GM19324 (cell line): ENCODE data around the gene TNFRSF1A.

Source experiments
- ATAC-seq: cut with Tn5 transposase; IDR thresholded peaks from one replicate; pipeline ENCODE4 v1.9.1; 2021; ENCODE audit warnings: mild to moderate bottlenecking, moderate library complexity; ENCODE audit not compliant: unreplicated experiment, low FRiP score

Gene TNFRSF1A

DNA sequence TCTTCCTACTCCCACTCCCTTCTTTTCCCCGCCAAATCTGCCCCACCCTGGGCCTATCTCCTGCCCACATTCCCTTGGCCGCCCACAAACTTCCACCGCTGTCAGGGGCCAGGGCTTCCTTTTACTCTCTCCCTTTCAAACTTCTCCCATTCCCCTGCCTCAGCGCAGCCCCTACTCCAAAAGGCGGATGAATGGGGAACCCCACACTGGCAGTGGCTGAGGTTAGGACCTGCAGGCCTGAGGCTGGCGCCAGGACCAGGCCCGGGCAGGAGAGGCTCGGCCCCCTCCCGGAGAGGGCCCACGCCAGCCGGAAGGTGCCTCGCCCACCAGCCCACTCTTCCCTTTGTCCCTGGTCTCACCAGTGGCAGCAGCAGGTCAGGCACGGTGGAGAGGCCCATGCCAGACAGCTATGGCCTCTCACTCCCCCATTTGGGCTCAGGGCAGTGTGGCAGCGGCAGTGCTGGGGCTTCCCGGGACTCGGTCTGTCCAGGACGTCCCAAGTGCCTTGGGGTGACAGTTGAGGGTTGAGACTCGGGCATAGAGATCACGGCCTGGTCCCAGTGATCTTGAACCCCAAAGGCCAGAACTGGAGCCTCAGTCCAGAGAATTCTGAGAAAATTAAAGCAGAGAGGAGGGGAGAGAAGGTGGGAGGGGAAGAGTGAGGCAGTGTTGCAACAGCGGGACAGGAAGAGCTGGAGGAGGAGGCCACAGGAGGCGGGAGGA, at the start of gene TNFRSF1A:
Gene TNFRSF1A (minus strand): TSS at position 660 of the 723 bp plus-strand sequence. CDS start 262 bp downstream, at position 398.
- no peak for ATAC-seq

DNA sequence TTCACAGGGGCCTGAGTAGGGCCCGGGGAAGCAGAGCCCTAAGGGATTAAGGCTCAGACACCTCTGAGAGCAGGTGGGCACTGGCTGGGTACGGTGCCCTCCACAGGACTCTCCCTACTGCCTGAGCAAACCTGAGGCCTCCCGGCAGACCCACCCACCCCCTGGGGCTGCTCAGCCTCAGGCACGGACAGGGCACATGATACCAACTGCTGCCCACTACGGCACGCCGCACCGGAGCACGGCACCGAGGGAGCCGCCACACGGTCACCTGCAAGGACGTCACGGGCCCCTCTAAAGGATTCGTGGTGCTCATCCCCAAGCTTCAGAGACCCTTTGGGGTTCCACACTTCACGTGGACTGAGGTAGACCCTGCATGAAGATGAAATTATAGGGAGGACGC, 49.1 kb upstream of the TNFRSF1A start:
- ATAC-seq, result no peak

DNA sequence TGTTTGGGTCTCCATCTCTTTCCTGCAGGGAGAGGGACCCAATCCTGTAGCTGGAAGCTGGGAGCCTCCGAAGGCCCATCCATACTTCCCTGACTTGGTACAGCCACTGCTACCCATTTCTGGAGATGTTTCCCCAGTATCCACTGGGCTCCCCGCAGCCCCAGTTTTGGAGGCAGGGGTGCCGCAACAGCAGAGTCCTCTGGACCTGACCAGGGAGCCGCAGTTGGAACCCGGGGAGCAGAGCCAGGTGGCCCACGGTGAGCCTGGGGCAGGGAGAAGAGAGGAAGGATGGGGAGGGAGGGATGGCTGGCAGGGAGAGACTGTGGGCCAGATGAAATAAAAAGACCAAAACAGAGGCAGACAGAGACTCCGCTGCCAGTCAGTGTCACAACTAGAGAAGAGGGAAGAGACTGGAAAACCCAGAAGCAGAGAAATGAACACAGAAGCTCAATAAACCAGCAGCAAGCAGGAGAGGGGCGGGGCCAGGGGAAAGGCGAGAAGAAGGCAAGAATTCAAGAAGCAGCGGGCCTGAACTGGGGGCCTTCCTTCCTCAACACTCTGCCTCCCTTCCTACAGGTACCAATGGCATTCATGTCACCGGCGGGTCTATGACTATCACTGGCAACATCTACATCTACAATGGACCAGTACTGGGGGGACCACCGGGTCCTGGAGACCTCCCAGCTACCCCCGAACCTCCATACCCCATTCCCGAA, 48.4 kb upstream of the TNFRSF1A start:
- no peak for ATAC-seq

DNA sequence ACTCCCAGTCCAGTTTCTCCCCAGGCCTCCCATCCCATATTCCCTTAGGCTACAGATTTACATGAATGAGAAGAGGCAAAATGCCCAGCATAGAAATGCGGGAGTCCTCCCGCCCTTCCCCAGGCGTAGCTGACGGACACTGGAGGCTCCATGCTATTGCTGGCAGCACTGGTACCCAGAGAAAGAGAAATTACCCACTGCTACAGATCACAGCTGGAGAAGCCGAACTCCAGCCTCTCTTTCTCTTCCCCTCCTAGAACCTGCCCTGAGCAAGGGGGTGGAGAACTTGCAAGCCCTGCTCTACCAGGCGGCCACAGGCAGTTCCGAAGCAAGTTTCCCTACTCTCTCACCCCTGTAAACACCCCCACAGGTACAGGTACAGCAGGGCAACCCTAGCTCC, 45.7 kb upstream of the TNFRSF1A start:
- no peak for ATAC-seq

DNA sequence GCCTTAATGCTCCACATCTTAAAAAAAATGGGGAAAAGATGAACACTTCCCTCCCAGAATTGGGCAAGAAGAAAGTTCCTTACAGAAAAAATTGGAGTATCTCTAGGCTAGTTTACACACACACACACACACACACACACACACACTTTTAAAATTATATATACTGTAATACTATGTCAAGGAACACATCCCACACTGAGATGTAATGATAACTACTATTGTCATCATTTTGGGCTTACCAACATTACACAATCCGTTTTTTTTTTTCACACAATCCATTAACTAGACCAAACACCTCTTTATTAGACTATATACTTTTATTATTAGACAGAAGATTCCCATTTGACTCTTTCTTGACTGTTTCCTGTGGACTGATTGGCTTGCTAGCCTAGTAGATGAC, 44.6 kb upstream of the TNFRSF1A start:
- ATAC-seq, result no peak

DNA sequence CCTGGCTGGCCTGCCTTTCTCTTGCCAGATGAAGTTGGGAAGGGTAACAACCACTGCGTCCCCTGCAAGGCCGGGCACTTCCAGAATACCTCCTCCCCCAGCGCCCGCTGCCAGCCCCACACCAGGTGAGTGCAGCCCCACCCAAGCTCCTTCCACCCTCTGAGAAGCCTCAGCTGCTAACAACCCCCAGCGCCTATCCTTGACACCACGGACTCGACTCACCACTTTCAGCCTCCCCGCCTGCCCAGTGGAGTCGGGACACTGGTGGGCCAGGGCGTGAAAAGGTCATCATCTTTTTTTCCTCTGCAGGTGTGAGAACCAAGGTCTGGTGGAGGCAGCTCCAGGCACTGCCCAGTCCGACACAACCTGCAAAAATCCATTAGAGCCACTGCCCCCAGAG, 44.2 kb upstream of the TNFRSF1A start:
- no peak for ATAC-seq

DNA sequence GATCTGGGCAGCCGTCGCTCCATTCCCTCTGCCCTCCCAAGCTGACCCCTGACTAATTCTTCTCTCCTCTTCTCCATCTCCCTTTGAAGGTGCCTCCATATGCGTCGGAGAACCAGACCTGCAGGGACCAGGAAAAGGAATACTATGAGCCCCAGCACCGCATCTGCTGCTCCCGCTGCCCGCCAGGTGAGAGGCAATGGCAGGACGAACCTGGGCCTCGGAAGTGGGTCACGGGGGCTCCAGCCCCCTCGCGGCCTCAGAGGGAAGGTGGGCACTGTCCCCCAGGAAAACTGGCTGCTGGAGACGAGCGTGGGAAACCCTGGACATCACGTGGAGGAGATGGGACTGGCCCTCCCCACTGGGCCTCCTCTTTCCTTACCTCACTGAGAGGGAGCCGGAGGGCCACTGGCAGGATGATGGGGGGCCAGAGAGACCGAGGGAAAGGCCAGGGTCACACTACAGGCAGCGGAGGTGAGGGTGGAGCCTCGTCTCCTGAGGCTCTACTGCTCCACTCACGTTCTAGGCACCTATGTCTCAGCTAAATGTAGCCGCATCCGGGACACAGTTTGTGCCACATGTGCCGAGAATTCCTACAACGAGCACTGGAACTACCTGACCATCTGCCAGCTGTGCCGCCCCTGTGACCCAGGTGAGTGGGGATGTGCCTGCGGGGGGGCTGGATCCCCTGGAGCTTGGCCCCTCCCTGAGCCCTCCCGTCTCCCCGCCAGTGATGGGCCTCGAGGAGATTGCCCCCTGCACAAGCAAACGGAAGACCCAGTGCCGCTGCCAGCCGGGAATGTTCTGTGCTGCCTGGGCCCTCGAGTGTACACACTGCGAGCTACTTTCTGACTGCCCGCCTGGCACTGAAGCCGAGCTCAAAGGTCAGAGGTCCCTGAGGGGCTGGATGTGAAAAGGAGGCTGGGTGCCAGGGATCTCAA, 42.9 kb upstream of the TNFRSF1A start:
- ATAC-seq, result no peak

DNA sequence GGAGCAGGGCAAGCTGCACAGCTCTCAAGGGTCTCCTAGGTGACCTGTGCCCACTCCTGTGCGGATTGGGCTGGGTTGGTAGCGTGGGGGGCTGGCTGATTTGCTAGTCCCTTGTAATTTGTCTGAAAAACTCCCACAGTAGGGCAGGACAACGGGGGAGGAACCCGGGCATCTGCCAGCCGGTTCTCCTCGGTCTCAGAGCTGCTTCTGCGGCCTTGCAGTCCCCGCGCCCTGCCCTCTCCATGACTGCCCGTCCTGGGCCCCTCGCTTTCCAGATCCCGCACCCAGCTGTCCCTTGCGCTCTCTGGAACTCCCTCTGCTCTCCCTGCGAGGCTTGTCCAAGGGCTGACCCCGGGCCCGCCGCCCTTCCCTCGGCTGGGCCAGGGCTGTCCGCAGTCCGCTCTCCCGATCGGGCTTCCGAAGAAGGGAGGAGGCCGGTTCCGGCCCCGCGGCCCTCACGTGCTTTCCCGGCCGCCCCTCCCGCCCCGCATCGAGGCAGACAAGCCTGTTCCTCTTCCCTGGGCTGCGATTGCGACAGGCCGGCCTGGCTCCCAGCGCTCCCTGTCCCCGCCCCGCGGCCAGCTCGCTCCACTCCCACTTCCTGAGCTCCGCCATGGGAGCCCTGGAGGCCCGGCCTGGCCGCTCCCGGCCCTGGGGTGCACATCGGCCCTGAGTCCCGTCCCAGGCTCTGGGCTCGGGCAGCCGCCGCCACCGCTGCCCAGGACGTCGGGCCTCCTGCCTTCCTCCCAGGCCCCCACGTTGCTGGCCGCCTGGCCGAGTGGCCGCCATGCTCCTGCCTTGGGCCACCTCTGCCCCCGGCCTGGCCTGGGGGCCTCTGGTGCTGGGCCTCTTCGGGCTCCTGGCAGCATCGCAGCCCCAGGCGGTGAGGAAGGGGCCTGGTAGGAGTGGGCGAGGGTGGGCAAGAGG, 42.0 kb upstream of the TNFRSF1A start, which contains the start of gene LTBR:
Gene LTBR (plus strand): TSS at position 591 of the 927 bp plus-strand sequence. CDS start 197 bp downstream, at position 788.
- no peak for ATAC-seq

DNA sequence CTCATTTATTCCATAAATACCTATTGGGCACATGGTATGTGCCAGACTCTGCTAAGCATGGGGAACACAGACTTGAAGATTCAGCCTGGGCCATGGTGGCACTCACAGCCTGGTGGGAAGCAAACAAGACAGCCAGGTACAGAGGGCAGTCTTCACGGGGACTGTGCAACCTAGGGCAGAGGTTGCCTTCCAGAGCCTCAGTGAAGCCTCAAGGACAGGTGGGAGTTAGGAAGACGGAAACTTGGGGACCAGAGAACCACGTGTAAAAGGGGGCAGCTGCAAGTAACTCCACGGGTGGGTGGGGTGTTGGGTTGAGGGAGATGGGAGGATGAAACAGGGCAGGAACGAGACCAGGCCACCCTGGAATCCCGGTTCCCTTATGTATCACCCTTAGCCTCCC, 41.1 kb upstream of the TNFRSF1A start:
- ATAC-seq, result no peak

DNA sequence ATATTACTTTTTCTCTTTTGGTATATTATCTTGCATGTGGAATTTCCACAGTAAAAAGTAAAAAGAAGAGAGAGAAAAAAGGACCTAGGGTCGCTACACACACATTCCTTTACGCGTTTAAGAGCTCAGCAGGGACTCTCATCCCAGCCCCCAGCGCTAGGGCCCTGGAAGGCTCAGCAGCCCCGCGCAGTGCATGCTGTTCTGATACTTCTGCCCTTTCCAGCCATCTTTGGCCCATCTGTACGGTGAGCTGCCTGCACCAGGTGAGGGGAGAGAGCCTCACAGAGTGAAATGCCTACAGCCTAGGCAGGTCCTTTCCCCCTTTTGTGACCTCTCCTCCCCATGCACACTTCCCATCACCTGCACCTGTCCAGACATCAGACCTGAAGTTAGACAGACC, 40.5 kb upstream of the TNFRSF1A start:
- ATAC-seq, result no peak

DNA sequence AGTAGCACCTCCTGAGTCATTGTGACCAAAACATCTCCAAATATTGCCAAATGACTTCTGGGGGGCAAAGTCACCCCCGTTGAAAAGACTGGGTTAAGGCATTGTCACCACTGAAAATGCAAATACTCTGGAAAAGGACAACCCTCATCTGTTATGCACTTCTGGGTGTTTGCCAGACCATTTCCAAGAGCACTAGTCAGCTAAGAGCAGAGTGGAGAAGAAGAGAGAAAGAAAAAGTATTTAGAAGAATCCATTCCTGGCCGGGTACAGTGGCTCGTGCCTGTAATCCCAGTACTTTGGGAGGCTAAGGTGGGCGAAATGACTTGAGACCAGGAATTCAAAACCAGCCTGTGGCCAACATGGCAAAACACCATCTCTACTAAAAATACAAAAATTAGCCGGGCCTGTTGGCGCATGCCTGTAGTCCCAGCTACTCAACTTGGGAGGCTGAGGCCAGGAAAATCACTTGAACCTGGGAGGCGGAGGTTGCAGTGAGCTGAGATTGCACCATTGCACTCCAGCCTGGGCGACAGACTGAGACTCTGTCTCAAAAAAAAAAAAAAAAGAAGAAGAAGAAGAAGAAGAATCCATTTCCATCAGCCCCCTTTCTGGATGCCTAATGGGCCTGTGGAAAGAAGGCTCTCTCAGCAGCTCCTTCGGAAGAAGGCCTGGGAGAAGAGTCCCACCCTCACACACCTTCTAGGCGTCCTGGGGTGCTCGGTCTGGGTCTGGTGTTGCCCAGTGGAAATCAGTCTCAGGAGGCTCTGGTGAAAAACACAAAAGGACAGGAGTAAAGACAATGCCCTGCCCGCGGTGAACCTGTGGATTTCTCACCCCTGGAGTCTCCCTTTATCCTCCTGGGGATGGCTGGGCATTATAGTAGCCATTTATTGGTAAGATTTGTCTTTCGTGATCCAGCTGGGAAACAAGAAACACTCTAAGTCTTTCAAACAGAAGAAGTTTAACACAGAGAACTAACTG, 38.6 kb upstream of the TNFRSF1A start:
- no peak for ATAC-seq

DNA sequence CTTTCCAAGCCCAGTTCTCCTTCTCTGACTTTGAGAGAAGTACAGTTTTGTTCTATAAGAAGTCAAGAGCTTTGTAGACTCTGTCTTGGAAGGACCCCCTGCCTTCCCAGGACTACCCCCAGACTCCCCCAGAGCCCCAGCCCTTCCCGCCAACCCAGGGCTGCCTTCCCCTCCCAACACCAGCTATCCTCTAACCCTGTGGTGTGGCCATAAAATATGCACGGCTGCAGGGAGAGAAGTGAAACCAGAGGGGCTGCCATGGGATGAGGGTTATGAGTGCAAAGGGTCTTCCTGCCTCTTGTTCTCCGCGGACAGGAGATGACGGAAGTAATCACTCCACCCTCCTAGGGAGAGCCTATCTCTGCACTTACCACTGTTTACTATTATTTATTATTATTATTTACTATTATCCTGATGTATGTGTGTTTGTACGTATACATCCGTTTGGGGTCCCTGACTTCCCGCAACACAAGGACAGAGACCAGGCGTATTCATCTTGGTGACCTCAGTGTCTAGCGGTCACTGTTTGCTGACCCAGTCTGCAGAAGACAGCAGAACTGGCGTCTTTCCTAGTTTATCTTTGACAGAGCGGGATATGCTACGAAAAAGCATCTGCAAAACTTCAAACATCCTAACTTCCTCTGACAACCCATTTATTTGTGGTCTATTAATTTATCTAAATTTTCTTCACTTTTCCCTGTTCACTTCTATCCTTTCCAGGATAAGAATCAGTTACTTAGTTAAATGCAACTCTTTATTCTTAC, 37.0 kb upstream of the TNFRSF1A start:
- no peak for ATAC-seq

DNA sequence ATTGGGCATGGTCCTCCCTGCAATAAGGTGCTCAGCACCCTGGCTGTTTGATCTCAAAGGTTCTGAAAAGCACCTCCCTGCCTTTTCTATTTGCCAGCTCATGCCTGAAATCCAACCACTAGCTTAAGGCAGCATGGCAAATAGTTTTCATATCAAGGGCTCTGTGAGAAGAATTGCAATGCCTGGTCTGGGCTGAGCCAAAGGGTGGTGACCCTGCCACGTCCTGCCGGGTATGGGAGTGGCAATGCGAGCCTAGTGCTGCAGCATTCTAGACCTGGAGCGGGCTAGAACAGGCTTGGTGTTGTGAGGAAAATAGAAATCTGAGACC, 35.8 kb upstream of the TNFRSF1A start:
- ATAC-seq, result no peak

DNA sequence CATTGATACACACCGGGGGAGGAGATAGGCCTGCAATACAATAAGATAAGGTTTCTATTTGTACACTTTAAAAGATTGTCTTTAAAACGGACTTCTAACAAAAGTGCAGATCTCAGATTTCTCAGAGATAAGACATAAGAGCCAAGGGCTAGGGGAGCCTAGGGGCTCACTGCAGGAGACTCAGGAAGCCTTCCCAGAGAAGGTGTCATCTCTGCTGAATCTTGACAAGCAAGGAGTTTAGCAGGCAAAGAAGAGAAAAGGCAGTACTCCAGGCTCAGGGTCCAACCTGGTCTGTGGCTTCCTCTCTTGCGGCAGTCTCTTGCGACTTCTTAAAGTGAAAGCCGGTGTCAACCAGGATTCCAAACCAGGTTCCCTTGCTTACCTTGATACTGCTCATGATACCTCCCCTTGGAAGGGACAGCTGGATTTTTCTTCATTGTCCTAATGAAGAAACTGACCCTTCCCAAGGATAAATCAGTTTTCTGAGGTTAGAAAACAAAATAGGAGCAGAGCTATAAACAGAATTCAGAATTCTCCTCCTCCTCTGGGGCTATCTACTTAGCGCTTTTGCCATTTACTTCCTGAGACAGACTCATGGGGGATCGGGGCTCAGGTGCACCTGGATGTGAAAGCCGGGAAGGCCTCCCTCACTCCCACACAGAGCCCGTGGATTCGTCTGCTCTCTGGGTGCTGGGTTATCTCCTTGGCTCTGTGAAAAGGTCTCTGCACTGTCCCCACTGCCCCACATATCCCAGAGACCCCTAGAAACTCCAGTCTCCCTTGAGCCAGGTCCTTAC, 35.2 kb upstream of the TNFRSF1A start:
- no peak for ATAC-seq

DNA sequence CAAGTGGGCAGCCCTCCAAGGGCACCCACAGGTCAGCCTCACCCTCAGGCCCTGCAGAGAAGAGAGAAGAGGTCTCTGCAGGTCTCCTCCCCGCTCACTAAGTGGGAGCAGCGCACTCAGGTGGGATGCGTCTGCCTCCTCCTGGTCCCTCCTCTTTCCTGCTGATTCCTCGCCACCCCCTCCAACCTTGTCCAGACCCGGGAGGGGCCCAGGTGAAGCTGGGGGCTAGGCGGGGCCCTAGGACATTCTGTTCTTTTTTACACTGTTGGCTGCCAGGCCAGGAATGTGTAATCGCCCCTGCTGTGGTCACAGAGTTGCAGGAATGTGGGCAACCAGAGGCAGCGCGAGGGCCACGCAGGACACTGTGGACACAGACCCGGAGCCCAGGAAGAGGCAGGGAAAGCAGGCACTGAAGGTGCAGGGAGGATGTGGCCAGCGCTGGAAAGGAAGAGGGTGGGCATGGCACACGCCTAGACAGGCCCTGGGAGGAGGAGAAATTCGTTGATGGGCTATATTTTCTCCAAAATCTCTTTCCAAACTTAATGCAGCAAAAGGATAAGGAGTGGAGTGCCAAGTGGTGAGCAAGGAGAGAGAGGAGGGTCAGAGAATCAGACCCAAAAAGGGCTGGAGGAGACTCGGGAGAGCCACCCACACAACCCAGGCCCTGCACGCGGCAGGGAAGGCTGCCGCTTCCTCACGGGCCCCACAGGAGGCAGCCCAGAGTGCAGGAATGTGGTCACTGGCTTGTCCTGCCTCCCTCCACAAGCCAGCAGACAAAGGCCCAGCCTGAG, 34.4 kb upstream of the TNFRSF1A start:
- ATAC-seq, result no peak

DNA sequence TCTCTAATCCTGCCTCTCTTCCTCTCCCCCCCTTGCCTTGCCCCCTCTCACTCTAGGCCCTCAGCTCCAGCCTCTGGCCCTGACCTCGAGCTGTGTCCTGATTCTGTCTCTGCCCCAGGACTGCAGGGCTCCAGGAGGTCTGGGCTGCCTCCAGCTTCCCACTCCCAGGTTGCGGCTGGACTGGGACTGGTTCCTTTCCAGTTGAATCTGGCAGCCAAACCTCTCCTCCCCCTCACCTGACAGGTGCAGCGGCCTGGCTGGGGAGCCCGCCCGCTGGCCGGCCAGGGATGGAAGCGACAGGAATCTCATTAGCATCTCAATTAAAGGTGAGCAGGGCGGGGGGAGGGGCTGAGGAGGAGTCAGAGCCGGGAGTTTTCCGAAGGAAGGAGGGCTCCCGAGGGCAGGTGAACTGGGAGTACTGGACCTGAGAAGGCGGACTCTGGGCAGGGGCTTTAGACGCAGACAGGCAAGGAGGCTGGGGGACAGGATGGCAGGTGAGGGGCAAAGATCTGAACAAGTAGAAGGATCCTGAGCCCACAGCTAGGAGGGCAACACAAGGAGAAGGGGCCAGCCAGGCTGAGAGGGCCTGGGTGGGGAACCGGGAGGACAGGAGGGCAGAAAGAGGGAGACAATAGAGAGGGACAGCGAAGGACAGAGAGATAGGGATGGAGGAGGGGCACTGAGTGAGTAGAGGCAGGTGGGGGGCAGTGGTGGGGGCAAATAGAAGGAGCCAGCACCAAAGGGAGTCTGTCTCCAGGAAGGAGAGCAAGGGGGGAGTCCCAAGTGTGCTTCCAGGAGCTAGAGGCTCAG, 33.6 kb upstream of the TNFRSF1A start, which contains the start of gene SCNN1A:
Gene SCNN1A (minus strand): TSS at position 295 of the 810 bp plus-strand sequence. CDS start 780 bp downstream, outside the sequence.
- ATAC-seq, result no peak
